ENCODE measurements around the gene DNAJC30.

The DNAJC30 gene

DNA sequence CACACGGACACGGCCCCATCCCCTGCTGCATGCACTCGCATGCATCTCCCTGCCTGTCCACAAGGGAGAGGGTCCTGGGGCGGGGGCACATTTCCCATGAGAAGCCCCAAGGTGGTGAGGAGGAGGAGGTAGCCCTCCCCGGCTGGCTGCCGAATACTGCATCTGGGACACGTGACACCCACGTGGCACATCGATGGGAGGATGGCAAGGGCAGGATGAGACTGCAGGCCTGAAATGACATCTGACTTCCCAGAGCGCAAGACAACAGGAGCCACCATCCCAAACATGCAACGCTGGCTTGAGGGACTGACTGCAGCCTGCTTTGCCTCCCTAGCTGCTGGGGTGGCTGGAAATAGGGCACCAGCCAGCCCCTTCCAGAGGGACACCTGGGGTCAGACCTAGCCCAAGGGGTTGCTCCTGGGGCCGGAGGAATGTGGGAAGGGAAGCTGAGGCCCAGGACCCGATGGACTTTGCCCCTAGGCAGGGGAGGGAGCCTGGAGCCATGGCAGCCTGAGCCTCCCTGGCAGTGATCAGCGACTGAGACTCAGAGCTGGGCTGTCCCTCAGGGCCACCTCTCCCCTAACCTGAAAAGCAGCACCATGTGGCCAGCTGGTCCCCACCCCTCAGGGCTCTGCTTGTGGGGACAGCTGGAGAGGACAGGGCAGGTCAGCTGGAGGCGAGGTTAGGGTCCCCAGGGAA lies 16.3 kb upstream of the DNAJC30 start:
- POLR2A ChIA-PET, result no interaction called here
- DNase-seq (ENCODE audit: extremely low spot score), result no peak
- TF ChIP-seq NFRKB (IDR thresholded peaks at IDR 0.05) (no peak), SUZ12 (IDR thresholded peaks at IDR 0.05) (no peak), BHLHE40 (IDR thresholded peaks at IDR 0.05; ENCODE audit: borderline replicate concordance) (no peak), TARDBP (IDR thresholded peaks at IDR 0.05) (no peak), L3MBTL2 (conservative IDR thresholded peaks at IDR 0.05) (no peak), SP1 (IDR thresholded peaks at IDR 0.05) (no peak), ZNF384 (IDR thresholded peaks at IDR 0.05) (no peak), ARNT (IDR thresholded peaks at IDR 0.05) (no peak), FOXA1 (IDR thresholded peaks at IDR 0.05) (no peak), FOXM1 (IDR thresholded peaks at IDR 0.05; ENCODE audit: borderline replicate concordance) (no peak), ELF4 (IDR thresholded peaks at IDR 0.05) (no peak), FOXK2 (IDR thresholded peaks at IDR 0.05) (no peak)
- CTCF ChIA-PET, result no interaction called here

GRCh38 chr7:73698410-73698809 lies 15.2 kb upstream of the DNAJC30 start:
- no peak for DNase-seq (ENCODE audit: extremely low spot score)
- POLR2A ChIA-PET, result no interaction called here
- no peak for TF ChIP-seq SP1 (IDR thresholded peaks at IDR 0.05)
- CTCF ChIA-PET, result interaction anchor here (1.3 kb wide), 1 partner anchor 19 kb away, joined by 3 read pairs; no protein-coding TSS in a partner anchor

DNA sequence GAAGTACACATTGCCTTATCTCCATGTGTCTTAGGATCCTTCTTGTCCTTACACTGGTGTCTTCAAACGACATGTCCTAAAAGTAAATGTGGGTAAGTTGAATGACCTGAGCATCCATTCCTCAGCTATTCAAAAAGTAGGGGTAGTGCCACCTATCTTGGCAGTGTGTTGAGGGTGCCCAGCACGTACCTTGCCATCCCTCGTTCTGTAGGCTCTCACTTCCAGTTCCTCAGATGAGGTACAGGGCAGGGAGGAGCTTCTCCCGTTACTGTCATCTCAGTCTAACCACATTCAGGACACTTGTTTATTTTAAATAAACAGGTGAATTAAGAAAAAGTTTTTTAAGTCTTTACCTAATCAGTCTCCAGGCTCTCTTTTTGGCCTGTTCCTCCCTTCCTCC lies 13.1 kb upstream of the DNAJC30 start:
- ChIA-PET POLR2A (no interaction called here), CTCF (no interaction called here)
- no peak for TF ChIP-seq SP1 (IDR thresholded peaks at IDR 0.05)
- DNase-seq (ENCODE audit: extremely low spot score), result no peak

DNA sequence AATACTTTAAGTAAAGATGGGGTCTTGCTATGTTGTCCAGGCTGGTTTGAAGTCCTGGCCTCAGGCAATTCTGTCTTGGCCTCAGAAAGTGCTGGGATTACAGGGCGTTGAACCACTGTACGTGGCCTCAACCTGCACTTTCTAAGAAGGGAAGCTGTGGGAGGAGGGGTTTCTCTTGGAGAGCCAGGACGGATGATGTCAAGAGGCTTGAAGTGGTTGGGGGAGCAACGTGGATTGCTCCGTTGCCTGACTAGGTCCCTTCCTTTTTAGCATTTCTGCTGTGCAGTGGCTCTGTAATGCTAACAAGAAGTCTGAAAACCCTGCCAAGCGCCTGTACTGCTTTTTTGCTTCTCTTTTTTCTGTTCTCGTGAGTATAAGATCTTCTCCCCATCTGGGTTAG lies 7.4 kb upstream of the DNAJC30 start:
- ChIA-PET POLR2A (no interaction called here), CTCF (no interaction called here)
- no peak for DNase-seq (ENCODE audit: extremely low spot score)
- TF ChIP-seq ARNT (IDR thresholded peaks at IDR 0.05) (no peak), FOXK2 (IDR thresholded peaks at IDR 0.05) (no peak), BHLHE40 (IDR thresholded peaks at IDR 0.05; ENCODE audit: borderline replicate concordance) (no peak), NFRKB (IDR thresholded peaks at IDR 0.05) (no peak), FOXA1 (IDR thresholded peaks at IDR 0.05) (no peak), TARDBP (IDR thresholded peaks at IDR 0.05) (no peak), SP1 (IDR thresholded peaks at IDR 0.05) (no peak), HDGF (IDR thresholded peaks at IDR 0.05; ENCODE audit: borderline replicate concordance) (no peak)

DNA sequence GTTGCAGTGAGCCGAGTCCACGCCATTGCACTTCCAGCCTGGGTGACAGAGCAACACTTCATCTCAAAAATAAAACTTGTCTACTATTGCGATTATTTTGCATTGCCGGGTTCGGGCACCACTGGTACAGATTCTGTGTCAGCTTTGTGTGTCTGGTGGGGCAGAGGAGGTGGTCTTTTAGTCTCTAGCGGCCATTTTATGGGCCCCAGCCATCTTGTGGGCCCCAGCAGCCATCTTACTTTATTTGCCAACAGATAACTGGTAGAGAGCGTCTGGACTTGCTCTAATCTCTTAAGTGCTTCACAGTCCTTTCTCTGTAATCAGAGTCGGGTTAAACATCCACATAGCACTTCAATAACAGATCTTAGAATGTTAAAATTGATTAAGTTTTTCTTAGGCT lies 5.0 kb upstream of the DNAJC30 start:
- ChIA-PET CTCF (no interaction called here), POLR2A (no interaction called here)
- TF ChIP-seq ZNF384 (IDR thresholded peaks at IDR 0.05) (no peak), FOXA1 (IDR thresholded peaks at IDR 0.05) (no peak), HDGF (IDR thresholded peaks at IDR 0.05; ENCODE audit: borderline replicate concordance) (no peak), SUZ12 (IDR thresholded peaks at IDR 0.05) (no peak), LEF1 (IDR thresholded peaks at IDR 0.05; ENCODE audit: borderline replicate concordance) (no peak), BHLHE40 (IDR thresholded peaks at IDR 0.05; ENCODE audit: borderline replicate concordance) (no peak), FOXM1 (IDR thresholded peaks at IDR 0.05; ENCODE audit: borderline replicate concordance) (no peak), NFRKB (IDR thresholded peaks at IDR 0.05) (no peak), SP1 (IDR thresholded peaks at IDR 0.05) (no peak)
- TF ChIP-seq, protein P1, sequence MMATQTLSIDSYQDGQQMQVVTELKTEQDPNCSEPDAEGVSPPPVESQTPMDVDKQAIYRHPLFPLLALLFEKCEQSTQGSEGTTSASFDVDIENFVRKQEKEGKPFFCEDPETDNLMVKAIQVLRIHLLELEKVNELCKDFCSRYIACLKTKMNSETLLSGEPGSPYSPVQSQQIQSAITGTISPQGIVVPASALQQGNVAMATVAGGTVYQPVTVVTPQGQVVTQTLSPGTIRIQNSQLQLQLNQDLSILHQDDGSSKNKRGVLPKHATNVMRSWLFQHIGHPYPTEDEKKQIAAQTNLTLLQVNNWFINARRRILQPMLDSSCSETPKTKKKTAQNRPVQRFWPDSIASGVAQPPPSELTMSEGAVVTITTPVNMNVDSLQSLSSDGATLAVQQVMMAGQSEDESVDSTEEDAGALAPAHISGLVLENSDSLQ (IDR thresholded peaks at IDR 0.05), result no peak
- no peak for DNase-seq (ENCODE audit: extremely low spot score)

DNA sequence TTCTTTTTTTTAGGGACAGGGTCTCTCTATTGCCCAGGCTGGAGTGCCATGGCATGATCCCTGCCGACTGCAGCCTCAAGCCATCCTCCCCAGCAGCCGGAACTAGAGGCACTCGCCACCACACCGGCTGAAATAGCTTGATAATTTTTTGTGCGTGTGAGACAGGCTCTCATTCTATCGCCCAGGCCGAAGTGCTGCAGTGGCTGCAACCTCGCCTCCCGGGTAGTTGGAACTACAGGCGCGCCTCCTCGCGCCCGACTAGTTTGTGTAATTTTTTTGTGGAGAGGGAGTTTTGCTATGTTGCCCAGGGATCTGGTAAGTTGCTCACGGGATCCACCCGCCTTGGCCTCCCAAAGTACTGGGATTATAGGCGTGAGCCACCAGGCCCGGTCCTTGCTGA lies 2.1 kb upstream of the DNAJC30 start:
- TF ChIP-seq NFRKB (IDR thresholded peaks at IDR 0.05) (no peak), ZNF384 (IDR thresholded peaks at IDR 0.05) (no peak), SP1 (IDR thresholded peaks at IDR 0.05) (no peak), ARNT (IDR thresholded peaks at IDR 0.05) (no peak), FOXM1 (IDR thresholded peaks at IDR 0.05; ENCODE audit: borderline replicate concordance) (no peak)
- CTCF ChIA-PET, result no interaction called here
- DNase-seq (ENCODE audit: extremely low spot score), result no peak
- POLR2A ChIA-PET, result no interaction called here

- POLR2A ChIA-PET, result interaction anchor here (1.0 to 1.1 kb wide), 3 partner anchors 9 to 55 kb away, joined by 3 to 4 read pairs (median 4); partner anchors contain the start of gene ABHD11
- CTCF ChIA-PET, result no interaction called here
- TF ChIP-seq, protein P1 (IDR thresholded peaks at IDR 0.05), result no peak; the same call in 1 of the 2 replicates
- TF ChIP-seq FOXA1 (IDR thresholded peaks at IDR 0.05), result no peak
- no peak for TF ChIP-seq ELF4 (IDR thresholded peaks at IDR 0.05)
- TF ChIP-seq LEF1 (IDR thresholded peaks at IDR 0.05; ENCODE audit: borderline replicate concordance), result no peak
- no peak for TF ChIP-seq FOXK2 (IDR thresholded peaks at IDR 0.05)
- TF ChIP-seq NFRKB (IDR thresholded peaks at IDR 0.05), result no peak
- no peak for TF ChIP-seq BHLHE40 (IDR thresholded peaks at IDR 0.05; ENCODE audit: borderline replicate concordance)
- TF ChIP-seq CTBP1 (IDR thresholded peaks at IDR 0.05; ENCODE audit: borderline replicate concordance), result no peak
- no peak for TF ChIP-seq TARDBP (IDR thresholded peaks at IDR 0.05)
- TF ChIP-seq ZNF384 (IDR thresholded peaks at IDR 0.05), result no peak
- TF ChIP-seq FOXM1 (IDR thresholded peaks at IDR 0.05; ENCODE audit: borderline replicate concordance), result no peak
- no peak for TF ChIP-seq SP1 (IDR thresholded peaks at IDR 0.05)
- no peak for TF ChIP-seq L3MBTL2 (conservative IDR thresholded peaks at IDR 0.05)
- no peak for TF ChIP-seq HDGF (IDR thresholded peaks at IDR 0.05; ENCODE audit: borderline replicate concordance)
- DNase-seq (ENCODE audit: extremely low spot score), result no peak
These were observed 788 bp upstream of the DNAJC30 start for GRCh38 chr7:73683788-73684693.

Data from HEK293T (cell line).